ENCODE data around the gene SLC25A12. TPM values are rescaled to one million over a fixed set of nuclear protein-coding genes. Genes with fewer than 3 reads are reported as not detected.
"Not testable (repeated sequence)": the region's sequence is repeated elsewhere in the genome, so short reads cannot be mapped to it uniquely, and the experiment has no call there.

Gene SLC25A12
- total RNA-seq, 1 experiment from 2014 or later, result 23.6 TPM

DNA sequence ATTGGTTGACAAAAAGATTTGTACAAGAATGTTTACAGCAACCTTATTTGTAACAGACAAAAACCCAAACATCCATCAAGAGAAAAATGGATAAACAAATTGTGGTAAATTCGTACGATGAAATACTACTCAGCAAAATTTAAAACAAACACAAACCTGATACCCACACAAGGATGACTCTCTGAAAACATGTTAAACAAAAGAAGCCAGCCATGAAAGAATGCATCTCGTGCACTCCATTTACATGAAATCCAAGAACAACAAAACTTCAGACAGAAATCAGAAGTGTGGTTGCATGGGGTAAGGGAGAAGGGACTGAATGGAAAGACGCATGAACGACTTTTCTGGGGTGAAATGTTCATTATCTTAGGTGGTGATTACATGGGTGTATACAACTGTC is 93.4 kb downstream of the SLC25A12 start:
- Histone ChIP-seq H3K4me1 (no peaks in the 10 kb centered on the region), H3K27ac (no peak overlapping the region), H3K4me3 (no peak overlapping the region), H3K27me3 (no peaks in the 10 kb centered on the region), H3K9me3 (replicated peaks) (no peaks in the 10 kb centered on the region), H3K36me3 (no peaks in the 10 kb centered on the region)
- DNase-seq, result no peak

GRCh38 chr2:171798156-171798820 is 95.8 kb downstream of the SLC25A12 start:
- no peak overlapping the region for H3K27ac ChIP-seq

DNA sequence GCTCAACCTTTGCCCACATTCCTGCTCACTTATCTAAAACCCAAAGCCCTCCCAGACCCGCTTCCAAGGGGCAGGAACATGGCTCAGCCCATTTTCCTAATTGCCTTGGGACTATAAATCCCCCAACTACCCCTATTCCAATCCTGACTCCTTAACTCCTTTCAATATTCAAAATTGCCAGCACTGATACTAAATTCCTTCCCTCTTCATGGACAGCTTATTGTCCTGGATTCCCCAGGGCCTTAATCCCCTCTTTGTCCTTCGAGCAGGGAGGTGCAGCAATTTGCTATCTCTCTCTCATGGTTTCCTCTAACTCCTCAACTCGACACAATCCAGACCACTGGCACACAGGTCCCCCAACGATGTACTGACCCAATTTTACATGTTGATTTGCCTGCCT is 99.1 kb downstream of the SLC25A12 start:
- Histone ChIP-seq H3K27ac (no peak overlapping the region), H3K4me1 (no peaks in the 10 kb centered on the region), H3K36me3 (peaks cover 2% of the 10 kb centered on the region; the same call in 1 of the 2 replicates), H3K4me3 (no peak overlapping the region), H3K9me3 (replicated peaks) (no peaks in the 10 kb centered on the region), H3K27me3 (no peaks in the 10 kb centered on the region)
- DNase-seq, result no peak

More at GRCh38 chr2:171798156-171798820, 95.8 kb downstream of the SLC25A12 start:
- Histone ChIP-seq H3K36me3 (no peaks in the 10 kb centered on the region), H3K27me3 (no peaks in the 10 kb centered on the region), H3K9me3 (replicated peaks) (no peaks in the 10 kb centered on the region), H3K4me3 (no peak overlapping the region), H3K4me1 (no peaks in the 10 kb centered on the region)
- no peak for DNase-seq

- DNase-seq, result no peak
- Histone ChIP-seq H3K9me3 (replicated peaks) (no peaks in the 10 kb centered on the region), H3K4me1 (no peaks in the 10 kb centered on the region), H3K27ac (no peak overlapping the region), H3K4me3 (no peak overlapping the region), H3K36me3 (peaks cover 2% of the 10 kb centered on the region; the same call in 1 of the 2 replicates), H3K27me3 (no peaks in the 10 kb centered on the region)
These were observed 100.1 kb downstream of the SLC25A12 start for GRCh38 chr2:171793691-171794678.

GRCh38 chr2:171792886-171793580 is 101.0 kb downstream of the SLC25A12 start:
- H3K36me3 ChIP-seq, result peaks cover 3% of the 10 kb centered on the region; the same call in 1 of the 2 replicates
- H3K4me1 ChIP-seq, result no peaks in the 10 kb centered on the region
- no peak overlapping the region for H3K4me3 ChIP-seq
- H3K27ac ChIP-seq, result no peak overlapping the region
- no peaks in the 10 kb centered on the region for H3K27me3 ChIP-seq
- H3K9me3 ChIP-seq (replicated peaks), result no peaks in the 10 kb centered on the region
- DNase-seq, result no peak

GRCh38 chr2:171792157-171792556 is 101.9 kb downstream of the SLC25A12 start:
- peaks cover 9% of the 10 kb centered on the region; the same call in 1 of the 2 replicates for H3K36me3 ChIP-seq
- no peak for DNase-seq

GRCh38 chr2:171791361-171791760 is 102.7 kb downstream of the SLC25A12 start:
- Histone ChIP-seq H3K27me3 (no peaks in the 10 kb centered on the region), H3K4me1 (no peaks in the 10 kb centered on the region)

More at GRCh38 chr2:171792157-171792556, 101.9 kb downstream of the SLC25A12 start:
- no peak overlapping the region for H3K27ac ChIP-seq
- no peaks in the 10 kb centered on the region for H3K27me3 ChIP-seq
- no peak overlapping the region for H3K4me3 ChIP-seq
- no peaks in the 10 kb centered on the region for H3K9me3 ChIP-seq (replicated peaks)
- no peaks in the 10 kb centered on the region for H3K4me1 ChIP-seq

GRCh38 chr2:171789956-171790355 is 104.1 kb downstream of the SLC25A12 start:
- Histone ChIP-seq H3K9me3 (replicated peaks) (no peaks in the 10 kb centered on the region), H3K4me3 (no peak overlapping the region), H3K36me3 (peaks cover 14% of the 10 kb centered on the region; the same call in 1 of the 2 replicates), H3K27me3 (no peaks in the 10 kb centered on the region), H3K27ac (no peak overlapping the region), H3K4me1 (no peaks in the 10 kb centered on the region)
- DNase-seq, result no peak

More at GRCh38 chr2:171791361-171791760, 102.7 kb downstream of the SLC25A12 start:
- H3K9me3 ChIP-seq (replicated peaks), result no peaks in the 10 kb centered on the region
- peaks cover 14% of the 10 kb centered on the region; the same call in 1 of the 2 replicates for H3K36me3 ChIP-seq
- no peak overlapping the region for H3K4me3 ChIP-seq
- no peak for DNase-seq
- H3K27ac ChIP-seq, result no peak overlapping the region

DNA sequence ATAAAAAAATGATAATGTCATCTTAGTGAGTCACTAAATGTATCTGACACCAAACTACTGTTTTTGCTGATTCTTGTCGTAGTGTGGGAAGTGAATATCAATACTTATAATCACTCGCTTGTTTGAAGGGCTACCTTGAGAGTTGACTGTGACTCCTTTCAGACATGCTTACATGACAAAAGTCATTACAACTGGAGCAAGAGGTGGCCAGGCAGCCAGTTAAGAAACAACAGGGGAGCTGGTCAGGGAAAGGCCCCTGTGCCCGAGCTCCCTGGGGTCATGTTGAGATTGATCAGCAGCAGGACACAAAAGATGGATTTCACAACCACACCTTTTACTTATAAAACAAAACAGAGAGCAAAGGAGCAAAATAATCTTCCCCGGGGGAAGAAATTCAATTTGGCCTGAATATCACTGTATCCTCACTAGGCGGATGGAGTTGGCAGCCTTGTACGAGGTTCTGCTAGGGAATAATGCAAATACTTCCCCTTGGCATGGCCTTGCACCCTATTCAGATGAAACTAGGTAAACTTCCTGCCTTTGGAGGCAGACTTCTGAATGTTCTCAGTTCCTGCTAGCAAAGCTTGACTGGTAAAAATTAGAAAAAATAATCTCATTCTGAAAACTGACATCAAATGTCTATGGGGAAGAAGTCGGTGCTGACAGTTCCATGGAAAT is 105.6 kb downstream of the SLC25A12 start:
- Histone ChIP-seq H3K4me1 (no peaks in the 10 kb centered on the region), H3K36me3 (peaks cover 22% of the 10 kb centered on the region; the same call in 1 of the 2 replicates), H3K27ac (no peak overlapping the region), H3K4me3 (no peak overlapping the region), H3K27me3 (no peaks in the 10 kb centered on the region), H3K9me3 (replicated peaks) (no peaks in the 10 kb centered on the region; the same call in 1 of the 2 replicates)
- DNase-seq, result no peak

- no peaks in the 10 kb centered on the region; the same call in 1 of the 2 replicates for H3K9me3 ChIP-seq (replicated peaks)
- H3K4me1 ChIP-seq, result no peaks in the 10 kb centered on the region
- DNase-seq, result no peak
- H3K27me3 ChIP-seq, result no peaks in the 10 kb centered on the region
- H3K4me3 ChIP-seq, result no peak overlapping the region
- no peak overlapping the region for H3K27ac ChIP-seq
- peaks cover 24% of the 10 kb centered on the region; the same call in 1 of the 2 replicates for H3K36me3 ChIP-seq
These were observed 106.5 kb downstream of the SLC25A12 start for GRCh38 chr2:171787333-171788072.

GRCh38 chr2:171785450-171785849 is 108.6 kb downstream of the SLC25A12 start:
- peaks cover 22% of the 10 kb centered on the region; the same call in 1 of the 2 replicates for H3K36me3 ChIP-seq
- H3K4me3 ChIP-seq, result no peak overlapping the region
- H3K27me3 ChIP-seq, result no peaks in the 10 kb centered on the region
- no peak for DNase-seq
- no peak overlapping the region for H3K27ac ChIP-seq
- H3K4me1 ChIP-seq, result no peaks in the 10 kb centered on the region
- no peaks in the 10 kb centered on the region; the same call in 1 of the 2 replicates for H3K9me3 ChIP-seq (replicated peaks)

GRCh38 chr2:171778515-171778914 is 115.5 kb downstream of the SLC25A12 start:
- H3K4me3 ChIP-seq, result no peak overlapping the region
- DNase-seq, result no peak
- no peaks in the 10 kb centered on the region for H3K27me3 ChIP-seq
- H3K4me1 ChIP-seq, result no peaks in the 10 kb centered on the region
- no peaks in the 10 kb centered on the region; the same call in 1 of the 2 replicates for H3K9me3 ChIP-seq (replicated peaks)
- 0 out of 2 replicates have a peak, but pooled peaks cover 3% of the 10 kb centered on the region for H3K36me3 ChIP-seq
- no peak overlapping the region for H3K27ac ChIP-seq

GRCh38 chr2:171774581-171774980 is 119.5 kb downstream of the SLC25A12 start:
- H3K27me3 ChIP-seq, H3K36me3 ChIP-seq, DNase-seq: not testable (repeated sequence)

More at GRCh38 chr2:171774581-171774980, 119.5 kb downstream of the SLC25A12 start:
- not testable (repeated sequence) for H3K9me3 ChIP-seq (replicated peaks); H3K4me1 ChIP-seq; H3K4me3 ChIP-seq; H3K27ac ChIP-seq

Measured in SJCRH30 (cell line).